Adipocyte (in vitro differentiated cells): ENCODE measurements around the gene NCKAP5.

Source experiments
- DNase-seq: peaks from one replicate; pipeline ENCODE4 v3.0.0-alpha.2; 2015; ENCODE audit warnings: low read depth
- H3K27me3 ChIP-seq: replicated peaks from 2 replicates; pipeline ENCODE4 v1.7.0; 2013; ENCODE audit warnings: mild to moderate bottlenecking, low read length, moderate library complexity; ENCODE audit not compliant: control insufficient read depth, insufficient read depth
- H3K36me3 ChIP-seq: 2 replicates; pipeline ENCODE4 v1.7.0; 2013; ENCODE audit warnings: low read length, mild to moderate bottlenecking, moderate library complexity; ENCODE audit not compliant: control insufficient read depth, insufficient read depth, severe bottlenecking
- H3K4me1 ChIP-seq: 2 replicates; pipeline ENCODE4 v1.7.0; 2013; ENCODE audit warnings: mild to moderate bottlenecking, low read length, moderate library complexity; ENCODE audit not compliant: control insufficient read depth, insufficient read depth
- H3K4me3 ChIP-seq: 2 replicates; pipeline ENCODE4 v1.7.0; 2013; ENCODE audit warnings: mild to moderate bottlenecking, low read length, moderate library complexity
- H3K9ac ChIP-seq: 2 replicates; pipeline ENCODE4 v1.7.0; 2013; ENCODE audit warnings: mild to moderate bottlenecking, low read length, moderate library complexity
- H3K9me3 ChIP-seq: 2 replicates; pipeline ENCODE4 v1.7.0; 2013; ENCODE audit warnings: mild to moderate bottlenecking, low read length, moderate library complexity; ENCODE audit not compliant: control insufficient read depth

Gene NCKAP5

GRCh38 chr2:132949108-132949507, 619.2 kb downstream of the NCKAP5 start:
- H3K9me3 ChIP-seq: no peaks in the 10 kb centered on the region
- H3K36me3 ChIP-seq: no peaks in the 10 kb centered on the region
- H3K27me3 ChIP-seq: no peaks in the 10 kb centered on the region
- no peak for DNase-seq
- H3K9ac ChIP-seq: no peak overlapping the region
- no peak overlapping the region for H3K4me3 ChIP-seq
- H3K4me1 ChIP-seq: no peaks in the 10 kb centered on the region

GRCh38 chr2:132948211-132948610, 620.1 kb downstream of the NCKAP5 start:
- H3K9ac ChIP-seq: no peak overlapping the region
- no peak for DNase-seq

DNA sequence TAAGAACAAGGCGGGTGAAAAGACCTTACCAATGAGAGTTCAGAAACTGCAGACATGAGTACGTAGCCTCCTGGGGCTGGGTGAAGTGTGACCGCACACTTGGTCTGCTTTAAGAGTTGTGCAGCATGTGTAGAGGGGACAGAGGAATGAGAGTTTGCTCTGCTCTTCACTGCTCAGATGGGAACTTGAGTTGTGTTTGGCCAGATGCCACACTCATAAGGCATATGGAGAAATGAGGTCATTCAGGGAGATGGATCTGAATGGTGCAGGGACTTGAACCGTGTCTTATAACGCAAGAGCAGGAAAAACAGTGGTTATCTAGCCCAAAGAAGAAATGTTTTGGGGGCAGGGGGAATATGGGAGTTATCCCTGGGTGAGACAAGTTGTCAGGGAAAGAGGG, 624.4 kb downstream of the NCKAP5 start:
- no peaks in the 10 kb centered on the region for H3K4me1 ChIP-seq
- no peaks in the 10 kb centered on the region for H3K9me3 ChIP-seq
- no peaks in the 10 kb centered on the region for H3K27me3 ChIP-seq
- no peak for DNase-seq
- no peak overlapping the region for H3K4me3 ChIP-seq
- H3K9ac ChIP-seq: no peak overlapping the region
- no peaks in the 10 kb centered on the region for H3K36me3 ChIP-seq

More at GRCh38 chr2:132948211-132948610, 620.1 kb downstream of the NCKAP5 start:
- H3K27me3 ChIP-seq: no peaks in the 10 kb centered on the region
- H3K4me1 ChIP-seq: no peaks in the 10 kb centered on the region
- H3K36me3 ChIP-seq: no peaks in the 10 kb centered on the region
- H3K4me3 ChIP-seq: no peak overlapping the region
- no peaks in the 10 kb centered on the region for H3K9me3 ChIP-seq

DNA sequence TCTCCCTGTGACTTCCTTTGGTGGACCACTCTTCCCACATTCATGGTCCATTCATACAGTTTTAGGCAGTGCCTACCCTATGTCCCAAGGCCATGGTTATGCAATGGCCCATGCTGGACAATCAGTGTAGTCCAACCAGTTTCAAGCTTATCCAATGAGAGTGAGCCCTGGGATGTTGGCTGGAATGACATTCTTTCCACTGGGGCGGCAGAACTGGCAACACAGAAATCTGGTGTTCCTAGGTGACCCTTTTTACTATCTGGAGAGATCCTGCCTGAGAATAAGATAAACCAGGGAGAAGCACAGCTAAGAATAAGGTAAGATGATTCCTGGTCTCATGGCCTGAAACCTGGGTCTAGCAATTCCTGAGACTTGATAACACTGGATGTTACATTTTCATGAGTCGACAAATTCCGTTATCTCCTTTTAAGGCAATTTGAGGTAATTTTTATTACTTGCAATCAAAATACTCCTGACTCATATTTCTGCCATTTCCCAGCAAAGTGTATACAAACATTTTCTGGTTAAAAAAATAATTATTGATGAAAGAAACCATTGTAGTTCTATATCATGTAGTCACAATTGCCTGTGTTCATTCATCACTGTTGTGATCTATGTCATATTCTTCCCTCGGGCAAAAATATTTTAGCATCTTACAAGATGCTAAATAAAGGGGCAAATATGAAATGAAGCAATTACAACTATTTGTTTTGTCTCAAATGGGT, 626.8 kb downstream of the NCKAP5 start:
- Histone ChIP-seq H3K4me3 (no peak overlapping the region), H3K27me3 (no peaks in the 10 kb centered on the region), H3K4me1 (peaks cover 6% of the 10 kb centered on the region), H3K36me3 (no peaks in the 10 kb centered on the region), H3K9me3 (no peaks in the 10 kb centered on the region), H3K9ac (no peak overlapping the region)
- no peak for DNase-seq

GRCh38 chr2:132937629-132938028, 630.6 kb downstream of the NCKAP5 start:
- Histone ChIP-seq H3K9me3 (no peaks in the 10 kb centered on the region), H3K27me3 (no peaks in the 10 kb centered on the region), H3K9ac (no peak overlapping the region), H3K36me3 (no peaks in the 10 kb centered on the region), H3K4me1 (peaks cover 6% of the 10 kb centered on the region), H3K4me3 (no peak overlapping the region)
- peak; percentile 50 for DNase-seq

GRCh38 chr2:132936791-132937190, 631.5 kb downstream of the NCKAP5 start:
- H3K9me3 ChIP-seq: no peaks in the 10 kb centered on the region
- no peaks in the 10 kb centered on the region for H3K36me3 ChIP-seq
- H3K4me1 ChIP-seq: peaks cover 6% of the 10 kb centered on the region
- no peak for DNase-seq
- H3K4me3 ChIP-seq: no peak overlapping the region
- no peak overlapping the region for H3K9ac ChIP-seq
- no peaks in the 10 kb centered on the region for H3K27me3 ChIP-seq

DNA sequence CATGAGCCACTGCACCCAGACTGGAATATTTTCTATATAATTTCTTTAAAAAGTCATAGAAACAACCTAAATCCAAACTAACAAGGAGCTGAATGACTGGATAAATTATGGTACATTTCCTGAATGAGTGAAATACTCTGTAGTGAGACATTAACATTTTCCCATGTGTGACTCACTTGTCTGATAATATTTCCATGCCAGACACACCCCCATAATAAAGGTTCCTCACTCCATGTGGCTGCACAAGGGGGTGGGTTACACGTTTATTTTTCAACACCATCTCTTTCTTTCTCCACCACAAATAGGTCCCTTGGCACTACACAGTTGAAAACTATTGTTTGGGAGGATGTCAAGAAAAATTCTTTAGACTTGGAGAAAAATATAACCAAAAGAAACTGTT, 632.0 kb downstream of the NCKAP5 start:
- Histone ChIP-seq H3K9me3 (no peaks in the 10 kb centered on the region), H3K27me3 (no peaks in the 10 kb centered on the region), H3K4me3 (no peak overlapping the region), H3K36me3 (no peaks in the 10 kb centered on the region), H3K9ac (no peak overlapping the region), H3K4me1 (peaks cover 6% of the 10 kb centered on the region)
- DNase-seq: peak; percentile 6

- DNase-seq: no peak
- H3K4me1 ChIP-seq: no peaks in the 10 kb centered on the region
- H3K36me3 ChIP-seq: no peaks in the 10 kb centered on the region
Observed at GRCh38 chr2:132929786-132930185, 638.5 kb downstream of the NCKAP5 start.

GRCh38 chr2:132923787-132924186, 644.5 kb downstream of the NCKAP5 start:
- no peaks in the 10 kb centered on the region for H3K36me3 ChIP-seq
- no peak overlapping the region for H3K4me3 ChIP-seq
- no peaks in the 10 kb centered on the region for H3K9me3 ChIP-seq
- H3K4me1 ChIP-seq: no peaks in the 10 kb centered on the region
- DNase-seq: peak; percentile 23
- H3K9ac ChIP-seq: no peak overlapping the region
- H3K27me3 ChIP-seq: no peaks in the 10 kb centered on the region

More at GRCh38 chr2:132929786-132930185, 638.5 kb downstream of the NCKAP5 start:
- Histone ChIP-seq H3K27me3 (no peaks in the 10 kb centered on the region), H3K4me3 (no peak overlapping the region), H3K9ac (no peak overlapping the region), H3K9me3 (no peaks in the 10 kb centered on the region)

GRCh38 chr2:132915812-132916549, 652.3 kb downstream of the NCKAP5 start:
- DNase-seq: no peak
- Histone ChIP-seq H3K4me1 (peaks cover 14% of the 10 kb centered on the region), H3K4me3 (no peak overlapping the region), H3K27me3 (no peaks in the 10 kb centered on the region), H3K9ac (no peak overlapping the region), H3K9me3 (no peaks in the 10 kb centered on the region), H3K36me3 (no peaks in the 10 kb centered on the region)

DNA sequence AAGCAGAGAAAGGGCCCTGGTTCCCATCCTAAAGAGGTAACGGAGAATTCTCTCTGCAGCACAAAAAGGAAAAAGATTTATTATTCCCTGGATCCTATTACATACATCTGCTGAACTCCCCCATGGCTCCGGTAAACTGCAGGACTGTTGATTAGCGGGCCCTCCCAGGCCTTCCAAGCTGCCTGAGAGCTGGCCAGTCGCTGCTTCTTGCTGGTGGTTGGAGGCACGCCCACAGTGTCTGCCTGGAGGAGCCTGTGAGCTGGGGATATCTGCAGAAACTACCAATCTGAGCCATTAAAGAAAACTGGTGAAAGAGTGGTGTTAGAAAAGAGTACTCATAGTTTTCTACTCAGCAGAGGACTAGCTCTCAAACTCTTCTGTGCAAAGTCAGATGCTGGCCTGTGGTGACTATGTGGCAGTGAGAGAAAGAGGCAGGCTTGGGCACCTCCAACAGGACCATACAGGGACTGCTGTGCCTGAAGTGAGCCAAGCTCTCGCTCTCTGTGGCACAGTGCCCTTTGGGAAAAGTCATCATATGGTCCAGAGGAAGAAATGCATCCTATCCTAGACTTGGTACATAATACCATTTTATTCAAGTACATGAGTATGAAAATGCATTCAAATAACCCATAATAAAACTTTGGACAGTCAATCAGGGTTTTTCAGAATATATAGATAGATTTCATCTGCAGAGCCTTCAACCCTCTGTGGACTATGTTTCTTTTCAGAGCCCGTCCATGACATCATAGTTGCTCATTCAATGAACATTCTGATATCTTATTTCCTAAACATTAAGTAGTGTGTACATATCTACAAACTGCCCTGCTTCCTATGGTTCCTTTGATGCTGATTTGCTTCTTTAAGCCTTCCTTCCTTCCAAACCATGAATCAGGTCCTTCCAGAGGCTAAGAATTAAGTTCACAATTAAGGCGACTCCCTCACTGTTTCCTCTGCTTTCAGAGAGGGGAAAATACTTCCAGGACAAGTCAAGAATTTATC, 656.2 kb downstream of the NCKAP5 start:
- Histone ChIP-seq H3K27me3 (no peaks in the 10 kb centered on the region), H3K4me1 (peaks cover 28% of the 10 kb centered on the region), H3K9me3 (no peaks in the 10 kb centered on the region), H3K4me3 (no peak overlapping the region), H3K36me3 (no peaks in the 10 kb centered on the region), H3K9ac (no peak overlapping the region)
- no peak for DNase-seq
